HCT116 (cell line): ENCODE data around the gene RAB3C. TPM values are rescaled to one million over a fixed set of nuclear protein-coding genes. Genes with fewer than 3 reads are reported as not detected.
"Not testable (repeated sequence)": the region's sequence is repeated elsewhere in the genome, so short reads cannot be mapped to it uniquely, and the experiment has no call there.

ENCODE experiments used
- ATAC-seq: fragments of 200-7000 bp; cut with Tn5 transposase; 2 replicates; pipeline ENCODE4 v1.9.1; 2020; ENCODE audit warnings: mild to moderate bottlenecking, moderate library complexity
- BruUV-seq: library from RNA; stranded (reverse); fragments of 400-500 nt; replicated peaks from 2 replicates; lab custom pipeline; 2021; lab: Mats Ljungman, UMichigan
- CTCF ChIA-PET: fragments of 300-600 bp; sonication (Branson Sonifier 250); formaldehyde crosslinking; loops from one replicate; lab custom pipeline; 2021; ENCODE audit warnings: antibody characterized with exemption; lab: Charles Lee
- POLR2A ChIA-PET: fragments of 300-600, 350-600 bp; sonication (Branson Sonifier 250); formaldehyde crosslinking; loops from one replicate; lab custom pipeline; 2021; ENCODE audit warnings: antibody characterized with exemption; lab: Charles Lee
- RAD21 ChIA-PET, 2 experiments: fragments of 300-600 bp; sonication (Branson Sonifier 250); formaldehyde crosslinking; loops; one replicate each; lab custom pipeline; 2023; ENCODE audit warnings: low total read pairs in 2 of 2; ENCODE audit not compliant: uncharacterized antibody in 2 of 2, unreplicated experiment in 2 of 2, low non-redundant PET in 1 of 2; lab: Charles Lee
- DNase-seq: peaks from one replicate; pipeline ENCODE4 v3.0.0-alpha.2; 2010; ENCODE audit warnings: low read depth, low spot score
- H2AFZ ChIP-seq: fragments of 200-600 bp; shearing (Covaris generic), sonication (generic); 2 replicates; pipeline ENCODE4 v1.6.1; 2017; ENCODE audit warnings: low read depth, mixed run types, mixed read lengths, antibody characterized with exemption, low read length; ENCODE audit not compliant: poor library complexity, severe bottlenecking
- H3K27ac ChIP-seq: 2 replicates; pipeline ENCODE4 v1.5.1; 2012; ENCODE audit warnings: low read depth, low read length
- H3K27me3 ChIP-seq: fragments of 200-600 bp; sonication (generic); 2 replicates; pipeline ENCODE4 v1.6.1; 2016; ENCODE audit warnings: mixed run types, low read length, mixed read lengths; ENCODE audit not compliant: insufficient read depth
- H3K36me3 ChIP-seq, 2 experiments: fragments of 200-500 bp in 1 of 2; fragments of 200-600 bp in 1 of 2; sonication (Bioruptor generic) in 1 of 2; sonication (generic) in 1 of 2; 2 replicates each; pipeline versions ENCODE4 v1.5.1 to v1.6.1; 2014 to 2016; ENCODE audit warnings: low read length in 2 of 2, inconsistent platforms in 1 of 2, mixed read lengths in 1 of 2, mixed run types in 1 of 2; ENCODE audit not compliant: insufficient read depth in 2 of 2, control insufficient read depth in 1 of 2
- H3K4me1 ChIP-seq, 2 experiments: fragments of 200-600 bp in 1 of 2; sonication (generic) in 1 of 2; 2 replicates each; pipeline versions ENCODE4 v1.5.1 to v1.6.1; 2012 to 2017; ENCODE audit warnings: low read length in 2 of 2, inconsistent platforms in 1 of 2, mild to moderate bottlenecking in 1 of 2, mixed read lengths in 1 of 2, mixed run types in 1 of 2, moderate library complexity in 1 of 2; ENCODE audit not compliant: insufficient read depth in 2 of 2, control insufficient read depth in 1 of 2
- H3K4me2 ChIP-seq: fragments of 200-600 bp; sonication (generic); 2 replicates; pipeline ENCODE4 v1.6.1; 2017; ENCODE audit warnings: mixed run types, low read length, mixed read lengths
- H3K4me3 ChIP-seq, 2 experiments: fragments of 200-600 bp in 1 of 2; sonication (generic) in 1 of 2; replicated peaks in 1 of 2; 2 replicates each; pipeline ENCODE4 v1.5.1; 2011 to 2016; ENCODE audit warnings: low read length in 2 of 2, control low read depth in 1 of 2, low read depth in 1 of 2, mild to moderate bottlenecking in 1 of 2, mixed read lengths in 1 of 2, mixed run types in 1 of 2
- H3K79me2 ChIP-seq: fragments of 200-600 bp; sonication (generic); 2 replicates; pipeline ENCODE4 v1.6.1; 2017; ENCODE audit warnings: mild to moderate bottlenecking, mixed run types, low read length, moderate library complexity, mixed read lengths; ENCODE audit not compliant: insufficient read depth
- H3K9ac ChIP-seq: fragments of 200-600 bp; sonication (generic); 2 replicates; pipeline ENCODE4 v1.6.1; 2016; ENCODE audit warnings: low read length, mixed read lengths
- H3K9me2 ChIP-seq: fragments of 200-600 bp; sonication (generic), shearing (Covaris generic); 2 replicates; pipeline ENCODE4 v1.6.1; 2017; ENCODE audit warnings: mixed run types, mild to moderate bottlenecking, moderate library complexity; ENCODE audit not compliant: insufficient read depth
- H3K9me3 ChIP-seq, 2 experiments: fragments of 200-500 bp in 1 of 2; fragments of 200-600 bp in 1 of 2; sonication (Bioruptor generic) in 1 of 2; sonication (generic) in 1 of 2; 2 replicates each; pipeline ENCODE4 v1.6.1; 2014 to 2017; ENCODE audit warnings: low read length in 2 of 2, mixed read lengths in 2 of 2, inconsistent platforms in 1 of 2, low read depth in 1 of 2, mild to moderate bottlenecking in 1 of 2, mixed run types in 1 of 2, moderate library complexity in 1 of 2; ENCODE audit not compliant: control insufficient read depth in 1 of 2, insufficient read depth in 1 of 2
- H4K20me1 ChIP-seq: fragments of 200-600 bp; sonication (generic), shearing (Covaris generic); 2 replicates; pipeline ENCODE4 v1.6.1; 2017; ENCODE audit warnings: mixed run types, mild to moderate bottlenecking, moderate library complexity; ENCODE audit not compliant: insufficient read depth
- CBX3 ChIP-seq: IDR thresholded peaks from 2 replicates; pipeline ENCODE4 v1.6.1; 2012; ENCODE audit warnings: low read depth
- EGR1 ChIP-seq: IDR thresholded peaks from 2 replicates; pipeline ENCODE4 v1.6.1; 2012; ENCODE audit warnings: low read depth
- EZH2 ChIP-seq: fragments of 200-600 bp; sonication (generic); IDR thresholded peaks from 2 replicates; pipeline ENCODE4 v1.6.1; 2017; ENCODE audit warnings: antibody characterized with exemption, mixed run types
- EZH2phosphoT487 ChIP-seq: fragments of 200-600 bp; IDR thresholded peaks from 2 replicates; pipeline ENCODE4 v1.6.1; 2018; ENCODE audit warnings: antibody characterized with exemption, borderline replicate concordance
- RAD21 ChIP-seq: IDR thresholded peaks from 2 replicates; pipeline ENCODE4 v1.6.1; 2012; ENCODE audit warnings: low read depth, mild to moderate bottlenecking
- SIN3A ChIP-seq: IDR thresholded peaks from 2 replicates; pipeline ENCODE4 v1.6.1; 2012; ENCODE audit warnings: low read depth
- SRF ChIP-seq: IDR thresholded peaks from 2 replicates; pipeline ENCODE4 v1.6.1; 2012; ENCODE audit warnings: low read depth
- YY1 ChIP-seq: IDR thresholded peaks from 2 replicates; pipeline ENCODE4 v1.6.1; 2011; ENCODE audit warnings: low read length, low read depth, moderate library complexity, mild to moderate bottlenecking; ENCODE audit not compliant: insufficient replicate concordance; ENCODE audit errors: extremely low read depth
- intact Hi-C: fragments of 100-400 bp; cut with micrococcal nuclease; formaldehyde crosslinking; loops from 2 replicates; pipeline ENCODE4 v1.10.0; 2022
- total RNA-seq: library from RNA; stranded (reverse); gene quantifications from one replicate; pipeline ENCODE4 v1.2.1, GENCODE V29; 2021; ENCODE audit not compliant: unreplicated experiment

RAB3C gene
- total RNA-seq, 1 experiment from 2014 or later: not detected

GRCh38 chr5:58571501-58571900 is 11.4 kb upstream of the RAB3C start:
- Histone ChIP-seq H3K9me3 (no peaks in the 10 kb centered on the region), H3K4me3 (no peak overlapping the region), H4K20me1 (no peaks in the 10 kb centered on the region), H3K36me3 (no peaks in the 10 kb centered on the region), H3K27me3 (peaks cover 15% of the 10 kb centered on the region; the same call in 1 of the 2 replicates), H3K9me2 (no peaks in the 10 kb centered on the region), H3K79me2 (no peaks in the 10 kb centered on the region), H3K9ac (no peak overlapping the region), H3K4me1 (no peaks in the 10 kb centered on the region), H2AFZ (no peak overlapping the region), H3K27ac (no peak overlapping the region), H3K4me2 (no peak overlapping the region)
- RAD21 ChIA-PET: no interaction called here
- CTCF ChIA-PET: no interaction called here
- DNase-seq: no peak
- ATAC-seq: no peak
- TF ChIP-seq YY1 (no peak), CBX3 (no peak)
- no TSS peak for BruUV-seq
- POLR2A ChIA-PET: no interaction called here
- intact Hi-C loops: no loop called here

GRCh38 chr5:58572973-58573372 is 9.9 kb upstream of the RAB3C start:
- RAD21 ChIA-PET, intact Hi-C loops, POLR2A ChIA-PET: not testable (repeated sequence)

GRCh38 chr5:58579781-58580180 is 3.1 kb upstream of the RAB3C start:
- CTCF ChIA-PET: no interaction called here
- Histone ChIP-seq H3K9ac (no peak overlapping the region), H3K9me2 (no peaks in the 10 kb centered on the region), H3K27ac (no peak overlapping the region), H3K4me3 (no peak overlapping the region), H3K4me2 (no peak overlapping the region), H3K9me3 (no peaks in the 10 kb centered on the region), H3K4me1 (peaks cover 0 to 4% of the 10 kb centered on the region in 2 experiments; a peak in 1 of 4 replicates), H3K79me2 (no peaks in the 10 kb centered on the region), H2AFZ (no peak overlapping the region), H4K20me1 (no peaks in the 10 kb centered on the region), H3K27me3 (peaks cover 28% of the 10 kb centered on the region), H3K36me3 (no peaks in the 10 kb centered on the region)
- POLR2A ChIA-PET: no interaction called here
- DNase-seq (no peak), ATAC-seq (no peak)
- TF ChIP-seq EZH2: no peak
- TF ChIP-seq EGR1: no peak
- TF ChIP-seq EZH2phosphoT487: no peak
- no peak for TF ChIP-seq YY1
- TF ChIP-seq SRF: no peak
- TF ChIP-seq SIN3A: no peak
- no peak for TF ChIP-seq RAD21
- BruUV-seq: no TSS peak
- RAD21 ChIA-PET: no interaction called here
- intact Hi-C loops: no loop called here

More at GRCh38 chr5:58572973-58573372, 9.9 kb upstream of the RAB3C start:
- H3K9me2 ChIP-seq, DNase-seq, H4K20me1 ChIP-seq, ATAC-seq, H3K79me2 ChIP-seq, H3K36me3 ChIP-seq, H2AFZ ChIP-seq, BruUV-seq, CTCF ChIA-PET, H3K27ac ChIP-seq, H3K4me3 ChIP-seq, H3K9ac ChIP-seq, H3K4me1 ChIP-seq, H3K9me3 ChIP-seq, H3K27me3 ChIP-seq, H3K4me2 ChIP-seq: not testable (repeated sequence)
